Chondrocyte (in vitro differentiated cells): ENCODE data around the gene CHTF18. TPM values are rescaled to one million over a fixed set of nuclear protein-coding genes. Genes with fewer than 3 reads are reported as not detected.
A peak's percentile ranks its signal among the peaks of the same experiment; 100 is the strongest.

Experiments
- DNase-seq: peaks from one replicate; pipeline ENCODE4 v3.0.0; 2021; ENCODE audit warnings: mixed read lengths, low spot score
- H3K27ac Mint-ChIP-seq: one replicate; pipeline ENCODE4 v1.8.0; 2021; ENCODE audit warnings: mild to moderate bottlenecking, moderate library complexity, mixed read lengths; ENCODE audit not compliant: unreplicated experiment
- H3K27me3 Mint-ChIP-seq: 2 replicates; pipeline ENCODE4 v1.8.0; 2021; ENCODE audit warnings: low read depth, mixed read lengths
- H3K36me3 Mint-ChIP-seq: 2 replicates; pipeline ENCODE4 v1.8.0; 2021; ENCODE audit warnings: low read depth, mixed read lengths
- H3K4me1 Mint-ChIP-seq: 2 replicates; pipeline ENCODE4 v1.8.0; 2021; ENCODE audit warnings: low read depth, mild to moderate bottlenecking, mixed read lengths
- H3K4me3 Mint-ChIP-seq: one replicate; pipeline ENCODE4 v1.8.0; 2021; ENCODE audit warnings: mild to moderate bottlenecking, moderate library complexity, mixed read lengths; ENCODE audit not compliant: unreplicated experiment
- H3K9me3 Mint-ChIP-seq: 2 replicates; pipeline ENCODE4 v1.8.0; 2021; ENCODE audit warnings: low read depth, mixed read lengths
- total RNA-seq: library from RNA; stranded (reverse); gene quantifications from 3 replicates; pipeline ENCODE4 v1.2.1, GENCODE V29; 2021
- TF ChIP-seq, protein P1 (sequence below): fragments of 200-600 bp; sonication (generic); IDR thresholded peaks from 2 replicates; pipeline ENCODE4 v1.5.0; 2021; ENCODE audit warnings: antibody characterized with exemption, mild to moderate bottlenecking, moderate library complexity

The CHTF18 gene
- total RNA-seq, 1 donor from 2014 or later: 12.8 TPM

DNA sequence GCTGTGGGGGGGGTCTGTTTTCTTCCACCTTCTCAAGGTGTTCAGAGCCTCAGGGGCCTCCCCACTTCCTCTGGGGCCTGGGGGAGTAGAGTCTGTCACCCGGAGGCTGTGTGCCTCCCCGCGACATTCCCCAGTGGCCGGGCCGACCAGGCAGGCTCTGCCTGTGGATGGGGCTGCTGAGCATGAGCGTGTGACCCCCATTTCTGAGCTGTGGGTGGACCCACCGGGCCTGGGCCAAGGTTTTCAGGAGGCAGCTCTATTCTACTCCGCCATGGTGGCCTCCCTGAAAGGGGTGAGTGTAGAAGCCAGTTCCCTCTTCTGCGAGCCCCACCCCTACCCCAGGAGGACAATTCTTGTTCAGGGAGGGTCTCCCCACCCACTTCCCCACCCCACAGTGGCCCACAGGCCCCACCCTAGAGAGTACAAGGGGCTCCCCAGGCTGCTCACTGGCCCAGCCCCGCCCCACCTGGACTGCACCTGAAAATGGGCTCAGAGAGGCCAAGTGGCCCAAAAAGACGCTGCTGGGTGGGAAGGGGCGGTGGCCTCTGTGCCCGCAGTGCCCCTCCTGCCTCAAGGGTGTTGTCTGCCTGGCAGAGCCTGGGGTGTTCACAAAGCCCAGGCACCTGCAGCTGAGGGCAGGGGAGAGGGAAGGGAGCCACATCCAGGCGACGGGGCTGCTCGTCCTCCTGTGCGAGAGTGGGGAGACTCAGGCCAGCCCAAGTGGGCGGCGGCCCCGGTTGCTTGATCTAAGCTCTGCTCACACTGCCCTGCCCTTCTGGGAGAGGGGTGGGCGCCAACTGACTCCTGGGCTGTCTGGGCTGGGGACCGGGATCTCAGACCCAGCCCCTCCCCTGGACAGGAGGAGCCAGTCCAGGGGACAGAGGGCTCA, 26.6 kb upstream of the CHTF18 start:
- H3K4me1 Mint-ChIP-seq: no peaks in the 10 kb centered on the region
- DNase-seq: peak; percentile 86
- no peak overlapping the region for H3K27ac Mint-ChIP-seq
- peaks cover 3% of the 10 kb centered on the region for H3K27me3 Mint-ChIP-seq
- H3K4me3 Mint-ChIP-seq: no peak overlapping the region
- H3K9me3 Mint-ChIP-seq: no peaks in the 10 kb centered on the region
- H3K36me3 Mint-ChIP-seq: no peaks in the 10 kb centered on the region
- TF ChIP-seq, protein P1, sequence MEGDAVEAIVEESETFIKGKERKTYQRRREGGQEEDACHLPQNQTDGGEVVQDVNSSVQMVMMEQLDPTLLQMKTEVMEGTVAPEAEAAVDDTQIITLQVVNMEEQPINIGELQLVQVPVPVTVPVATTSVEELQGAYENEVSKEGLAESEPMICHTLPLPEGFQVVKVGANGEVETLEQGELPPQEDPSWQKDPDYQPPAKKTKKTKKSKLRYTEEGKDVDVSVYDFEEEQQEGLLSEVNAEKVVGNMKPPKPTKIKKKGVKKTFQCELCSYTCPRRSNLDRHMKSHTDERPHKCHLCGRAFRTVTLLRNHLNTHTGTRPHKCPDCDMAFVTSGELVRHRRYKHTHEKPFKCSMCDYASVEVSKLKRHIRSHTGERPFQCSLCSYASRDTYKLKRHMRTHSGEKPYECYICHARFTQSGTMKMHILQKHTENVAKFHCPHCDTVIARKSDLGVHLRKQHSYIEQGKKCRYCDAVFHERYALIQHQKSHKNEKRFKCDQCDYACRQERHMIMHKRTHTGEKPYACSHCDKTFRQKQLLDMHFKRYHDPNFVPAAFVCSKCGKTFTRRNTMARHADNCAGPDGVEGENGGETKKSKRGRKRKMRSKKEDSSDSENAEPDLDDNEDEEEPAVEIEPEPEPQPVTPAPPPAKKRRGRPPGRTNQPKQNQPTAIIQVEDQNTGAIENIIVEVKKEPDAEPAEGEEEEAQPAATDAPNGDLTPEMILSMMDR: no peak

DNA sequence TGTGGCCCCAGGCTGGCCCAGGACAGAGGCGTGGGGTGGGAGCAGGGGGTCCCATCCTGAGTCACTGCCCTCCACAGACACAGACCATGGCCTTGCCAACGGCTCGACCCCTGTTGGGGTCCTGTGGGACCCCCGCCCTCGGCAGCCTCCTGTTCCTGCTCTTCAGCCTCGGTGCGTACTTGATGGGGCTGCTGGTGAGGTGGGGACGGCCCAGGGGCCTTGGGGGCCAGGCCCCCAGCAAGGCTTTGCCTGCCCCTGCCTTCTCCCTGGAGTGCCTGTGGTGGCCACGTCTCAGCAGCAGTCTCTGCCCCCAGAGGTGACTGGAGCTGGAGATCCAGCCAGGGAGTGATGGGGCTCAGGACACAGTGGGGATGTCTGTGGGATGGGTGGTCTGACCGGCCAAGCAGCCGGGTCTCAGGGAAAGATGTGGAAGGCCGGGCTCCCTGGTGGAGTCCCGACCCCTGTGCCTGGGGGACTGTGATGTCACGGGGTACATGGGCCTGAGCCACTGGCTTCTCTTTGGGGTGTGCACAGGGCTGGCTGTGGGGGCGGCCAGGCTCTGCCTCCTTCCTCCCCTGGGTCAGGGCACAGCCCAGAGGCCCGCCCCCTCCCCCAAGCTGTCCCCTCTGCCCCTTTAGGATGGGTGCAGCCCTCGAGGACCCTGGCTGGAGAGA, 25.7 kb upstream of the CHTF18 start:
- TF ChIP-seq, protein P1: no peak
- Mint-ChIP-seq H3K36me3 (no peaks in the 10 kb centered on the region), H3K9me3 (no peaks in the 10 kb centered on the region), H3K4me3 (no peak overlapping the region), H3K4me1 (no peaks in the 10 kb centered on the region), H3K27ac (no peak overlapping the region), H3K27me3 (peaks cover 1% of the 10 kb centered on the region)
- peak; percentile 86 for DNase-seq

DNA sequence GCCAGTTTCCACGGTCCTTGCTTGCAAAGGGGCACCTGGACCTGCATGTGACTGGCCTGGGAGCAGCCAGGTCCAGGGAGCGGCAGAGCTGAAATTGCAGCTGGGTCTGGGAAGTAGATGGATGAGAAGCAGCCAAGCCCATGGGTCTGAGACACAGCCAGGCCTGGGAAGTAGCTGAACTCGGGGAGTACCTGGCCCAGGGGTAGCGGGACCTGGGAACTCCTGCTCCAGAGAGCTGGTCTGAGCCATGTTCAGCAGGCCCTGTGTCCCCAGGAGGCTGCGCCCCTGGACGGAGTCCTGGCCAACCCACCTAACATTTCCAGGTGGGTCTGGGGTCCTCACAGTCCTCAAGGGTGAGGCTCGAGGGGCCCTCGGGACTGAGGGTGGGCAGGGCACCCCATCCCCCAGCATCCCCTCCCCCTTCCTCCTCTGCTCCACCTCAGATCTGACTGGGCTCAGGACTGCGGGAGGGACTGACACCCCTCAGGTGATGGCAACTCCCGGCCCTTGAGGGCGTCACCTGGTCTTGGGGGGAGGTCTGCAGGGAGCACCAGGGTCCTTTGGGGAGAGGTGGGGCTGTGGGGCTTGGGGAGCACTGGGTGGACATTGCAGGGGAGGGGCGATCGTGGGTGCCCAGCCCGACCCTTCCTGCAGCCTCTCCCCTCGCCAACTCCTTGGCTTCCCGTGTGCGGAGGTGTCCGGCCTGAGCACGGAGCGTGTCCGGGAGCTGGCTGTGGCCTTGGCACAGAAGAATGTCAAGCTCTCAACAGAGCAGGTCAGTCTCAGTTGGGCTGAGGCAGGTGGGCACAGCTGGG, 24.8 kb upstream of the CHTF18 start:
- TF ChIP-seq, protein P1: no peak
- Mint-ChIP-seq H3K27ac (no peak overlapping the region), H3K4me3 (no peak overlapping the region), H3K9me3 (no peaks in the 10 kb centered on the region), H3K27me3 (peaks cover 1% of the 10 kb centered on the region), H3K36me3 (no peaks in the 10 kb centered on the region), H3K4me1 (no peaks in the 10 kb centered on the region)
- peak; percentile 87 for DNase-seq

DNA sequence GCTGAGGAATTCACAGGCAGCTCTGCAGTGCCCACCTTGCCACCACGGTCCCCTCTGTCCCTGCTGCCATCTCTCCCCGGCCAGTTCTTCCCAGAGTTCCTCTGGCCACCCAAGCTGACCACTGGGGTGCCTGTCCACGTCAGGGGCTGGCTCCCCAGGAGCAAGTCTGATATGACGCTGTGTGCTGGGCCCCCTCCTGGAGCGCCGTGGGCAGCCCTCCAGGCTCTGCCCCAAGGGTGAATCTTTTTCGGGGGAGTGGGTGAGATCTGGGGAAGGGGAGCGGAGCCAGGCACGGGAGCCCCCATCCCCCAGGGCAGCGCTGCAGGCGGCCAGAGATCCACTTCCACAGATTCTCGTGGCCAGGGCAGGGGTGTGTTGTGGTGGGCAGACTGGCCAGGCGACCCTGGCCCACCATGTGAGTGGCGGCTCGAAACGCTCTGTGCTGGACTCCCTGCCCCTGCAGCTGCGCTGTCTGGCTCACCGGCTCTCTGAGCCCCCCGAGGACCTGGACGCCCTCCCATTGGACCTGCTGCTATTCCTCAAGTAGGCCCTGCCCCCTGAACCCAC, 24.2 kb upstream of the CHTF18 start:
- no peak for DNase-seq
- Mint-ChIP-seq H3K9me3 (no peaks in the 10 kb centered on the region), H3K4me1 (no peaks in the 10 kb centered on the region), H3K4me3 (no peak overlapping the region), H3K36me3 (no peaks in the 10 kb centered on the region), H3K27ac (no peak overlapping the region), H3K27me3 (peaks cover 1% of the 10 kb centered on the region)
- TF ChIP-seq, protein P1: no peak
